NT2/D1 (cell line): ENCODE data around the gene DLST.

Experiments
- SUZ12 ChIP-seq: IDR thresholded peaks from 2 replicates; pipeline ENCODE4 v1.6.1; 2011; ENCODE audit not compliant: insufficient read length, insufficient read depth; ENCODE audit errors: extremely low read depth
- YY1 ChIP-seq: IDR thresholded peaks from 2 replicates; pipeline ENCODE4 v1.6.1; 2011; ENCODE audit not compliant: insufficient read length, insufficient read depth

DNA sequence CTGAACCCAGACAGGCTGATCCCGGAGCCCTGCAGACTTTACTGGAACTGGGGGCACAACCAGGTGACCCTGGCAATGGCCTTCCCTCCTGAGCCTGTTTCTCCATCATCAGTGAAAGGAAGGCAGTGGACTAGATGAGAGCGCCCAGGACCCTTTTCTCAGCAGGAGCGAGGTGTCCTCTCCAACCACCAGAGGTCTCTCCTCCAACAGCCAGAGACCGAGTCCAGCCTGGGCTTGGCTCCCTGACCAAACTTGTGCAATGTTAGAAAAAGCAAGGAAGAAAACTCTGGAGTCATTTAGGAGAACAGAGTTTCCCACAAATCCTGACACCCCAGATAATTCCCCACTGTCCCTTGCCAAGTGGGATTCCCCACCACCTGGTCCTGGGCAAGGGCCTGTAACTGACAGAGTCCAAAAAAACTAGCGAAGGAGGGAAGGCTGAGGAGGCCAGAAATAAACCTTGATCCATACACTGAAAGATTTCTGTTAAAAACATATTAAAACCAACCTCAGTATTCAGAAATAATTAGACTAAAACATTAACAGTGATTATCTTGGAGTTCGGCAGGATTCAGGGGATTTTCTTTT is 32.4 kb downstream of the DLST start:
- TF ChIP-seq SUZ12 (no peak), YY1 (no peak)
